ENCODE results near the gene TBC1D17.
"Not testable (repeated sequence)": the region's sequence is repeated elsewhere in the genome, so short reads cannot be mapped to it uniquely, and the experiment has no call there.

TBC1D17 gene

GRCh38 chr19:49921871-49922795, 44.6 kb downstream of the TBC1D17 start:
- no peak for DNase-seq (ENCODE audit: low spot score)

GRCh38 chr19:49923055-49924003, 45.8 kb downstream of the TBC1D17 start:
- DNase-seq (ENCODE audit: low spot score): no peak

- no peak for DNase-seq (ENCODE audit: low spot score)
These were observed 46.7 kb downstream of the TBC1D17 start for GRCh38 chr19:49924004-49924880.

GRCh38 chr19:49924881-49925210, 47.3 kb downstream of the TBC1D17 start:
- DNase-seq (ENCODE audit: low spot score): not testable (repeated sequence)

GRCh38 chr19:49925486-49925885, 48.0 kb downstream of the TBC1D17 start:
- no peak for DNase-seq (ENCODE audit: low spot score)

- DNase-seq (ENCODE audit: low spot score): no peak
These were observed 49.0 kb downstream of the TBC1D17 start for GRCh38 chr19:49926515-49926914.

GRCh38 chr19:49927526-49928264, 50.2 kb downstream of the TBC1D17 start:
- no peak for DNase-seq (ENCODE audit: low spot score)

- peak; percentile 92 for DNase-seq (ENCODE audit: low spot score)
These were observed 51.7 kb downstream of the TBC1D17 start, which contains the start of the genes ATF5 and NUP62 for GRCh38 chr19:49929121-49929610. TSS of gene ATF5 (plus strand) at chr19:49929205. CDS start at chr19:49930851, 1,646 bp downstream. TSS of gene NUP62 (minus strand) at chr19:49929504. CDS start at chr19:49909807, 19,697 bp downstream.

- DNase-seq (ENCODE audit: low spot score): peak; percentile 97
These were observed 52.3 kb downstream of the TBC1D17 start for GRCh38 chr19:49929611-49930482.

- DNase-seq (ENCODE audit: low spot score): no peak
These were observed 53.0 kb downstream of the TBC1D17 start for GRCh38 chr19:49930483-49931011.

- no peak for DNase-seq (ENCODE audit: low spot score)
These were observed 54.0 kb downstream of the TBC1D17 start for GRCh38 chr19:49931293-49932040.

- peak; percentile 22 for DNase-seq (ENCODE audit: low spot score)
These were observed 54.5 kb downstream of the TBC1D17 start for GRCh38 chr19:49932041-49932451.

- DNase-seq (ENCODE audit: low spot score): peak; percentile 49
These were observed 55.2 kb downstream of the TBC1D17 start for GRCh38 chr19:49932731-49933131.

GRCh38 chr19:49933643-49934042, 56.1 kb downstream of the TBC1D17 start:
- no peak for DNase-seq (ENCODE audit: low spot score)

- DNase-seq (ENCODE audit: low spot score): no peak
These were observed 59.0 kb downstream of the TBC1D17 start for GRCh38 chr19:49936549-49936948.

- DNase-seq (ENCODE audit: low spot score): peak; percentile 82
These were observed 60.4 kb downstream of the TBC1D17 start for GRCh38 chr19:49937750-49938381.

Measured in activated CD4-positive, alpha-beta T cell treated with anti-CD3 and anti-CD28 coated beads, Interleukin-2, Interleukin-4, amounts not matched to agents 100 ng/mL and 50 ng/mL, durations not matched to agents 16 hours and 8 hours (primary cell).